HepG2 (cell line): ENCODE measurements around the gene CHSY3. TPM values are rescaled to one million over a fixed set of nuclear protein-coding genes. Genes with fewer than 3 reads are reported as not detected.

ENCODE experiments used
- ATAC-seq: fragments of 200-7000 bp; cut with Tn5 transposase; 3 replicates; pipeline ENCODE4 v1.9.1; 2020; ENCODE audit warnings: mild to moderate bottlenecking, moderate library complexity
- BruUV-seq: library from RNA; stranded (reverse); fragments of 400-500 nt; replicated peaks from 2 replicates; lab custom pipeline; 2021; lab: Mats Ljungman, UMichigan
- CTCF ChIA-PET: fragments of 300-600 bp; formaldehyde crosslinking; extraction: SDS; loops from one replicate; lab custom pipeline; 2021; ENCODE audit warnings: low total read pairs, inconsistent platforms, low intra/inter-chr PET ratio; lab: Yijun Ruan, JAX
- POLR2A ChIA-PET: fragments of 350-600 bp; sonication (Branson Sonifier 250); formaldehyde crosslinking; loops from one replicate; lab custom pipeline; 2020; ENCODE audit warnings: antibody characterized with exemption, inconsistent platforms; lab: Yijun Ruan, JAX
- DNase-seq: peaks from one replicate; pipeline ENCODE4 v3.0.0-alpha.2; 2015; ENCODE audit warnings: low spot score
- FAIRE-seq: peaks from 3 replicates; lab custom pipeline; 2011; peaks lifted over from hg19 to GRCh38; lab: Jason Lieb, UNC
- H2AFZ ChIP-seq: one replicate; pipeline ENCODE4 v1.6.1; 2011; ENCODE audit warnings: low read length, inconsistent platforms
- H3K27ac ChIP-seq: fragments of 300-600 bp; 3 replicates; pipeline ENCODE4 v1.8.0; 2011; ENCODE audit warnings: mixed run types, mild to moderate bottlenecking, mixed read lengths, low read length, inconsistent platforms; ENCODE audit not compliant: insufficient read depth; ENCODE audit errors: extremely low read length
- H3K27me3 ChIP-seq, 2 experiments: fragments of 200-600 bp in 1 of 2; 2 replicates in 1 of 2; 3 replicates in 1 of 2; pipeline versions ENCODE4 v1.6.0 to v1.8.0; 2011; ENCODE audit warnings: low read length in 2 of 2, mild to moderate bottlenecking in 2 of 2, moderate library complexity in 2 of 2, inconsistent platforms in 1 of 2; ENCODE audit not compliant: insufficient read depth in 2 of 2, control insufficient read depth in 1 of 2
- H3K36me3 ChIP-seq, 2 experiments: fragments of 200-600 bp in 1 of 2; replicated peaks in 1 of 2; 2 replicates in 1 of 2; 3 replicates in 1 of 2; pipeline versions ENCODE4 v1.5.1 to v1.8.0; 2011; ENCODE audit warnings: low read length in 2 of 2, inconsistent platforms in 1 of 2; ENCODE audit not compliant: insufficient read depth in 2 of 2, control insufficient read depth in 1 of 2
- H3K4me1 ChIP-seq: 2 replicates; pipeline ENCODE4 v1.5.1; 2012; ENCODE audit warnings: low read length, inconsistent platforms; ENCODE audit not compliant: insufficient read depth
- H3K4me2 ChIP-seq: 2 replicates; pipeline ENCODE4 v1.6.0; 2011; ENCODE audit warnings: low read depth, low read length, inconsistent platforms
- H3K4me3 ChIP-seq, 3 experiments: fragments of 200-600 bp in 1 of 3; sonication (generic), shearing (Covaris generic) in 1 of 3; replicated peaks in 1 of 3; 2 replicates each; pipeline ENCODE4 v1.5.1; 2011 to 2016; ENCODE audit warnings: low read length in 3 of 3, inconsistent platforms in 2 of 3, low read depth in 2 of 3, mild to moderate bottlenecking in 2 of 3, control low read depth in 1 of 3, mixed read lengths in 1 of 3; ENCODE audit not compliant: insufficient read depth in 1 of 3
- H3K79me2 ChIP-seq: one replicate; pipeline ENCODE4 v1.6.1; 2011; ENCODE audit warnings: low read length, inconsistent platforms; ENCODE audit not compliant: insufficient read depth
- H3K9ac ChIP-seq: 2 replicates; pipeline ENCODE4 v1.6.0; 2011; ENCODE audit warnings: mild to moderate bottlenecking, low read depth, low read length, inconsistent platforms; ENCODE audit not compliant: insufficient read depth
- H3K9me3 ChIP-seq: 2 replicates; pipeline ENCODE4 v1.5.1; 2012; ENCODE audit warnings: mild to moderate bottlenecking, low read length
- H4K20me1 ChIP-seq: 2 replicates; pipeline ENCODE4 v1.6.0; 2011; ENCODE audit warnings: inconsistent platforms, mild to moderate bottlenecking, low read length, moderate library complexity; ENCODE audit not compliant: insufficient read depth
- ADNP ChIP-seq: sonication (generic); formaldehyde crosslinking; IDR thresholded peaks from 2 replicates; pipeline ENCODE4 v1.4.0; 2020; ENCODE audit warnings: missing genetic modification reagents
- CBX2 ChIP-seq, 2 experiments: fragments of 200-600 bp in 1 of 2; sonication (generic); formaldehyde crosslinking in 1 of 2; IDR thresholded peaks; 2 replicates each; pipeline versions ENCODE4 v1.7.0 to v1.8.1; 2018 to 2022; ENCODE audit warnings: low read depth in 2 of 2, low read length in 1 of 2, mild to moderate bottlenecking in 1 of 2, missing genetic modification reagents in 1 of 2
- HHEX ChIP-seq: IDR thresholded peaks from 2 replicates; pipeline ENCODE4 v1.6.1; 2016; ENCODE audit warnings: control low read depth
- KDM2A ChIP-seq: sonication (generic); formaldehyde crosslinking; IDR thresholded peaks from 2 replicates; pipeline ENCODE4 v1.4.0; 2020; ENCODE audit warnings: low read depth, missing genetic modification reagents, borderline replicate concordance
- NFE2 ChIP-seq: sonication (generic); formaldehyde crosslinking; IDR thresholded peaks from 2 replicates; pipeline ENCODE4 v1.4.0; 2020; ENCODE audit warnings: missing genetic modification reagents
- PRMT3 ChIP-seq: sonication (generic); formaldehyde crosslinking; IDR thresholded peaks from 2 replicates; pipeline ENCODE4 v1.8.1; 2022; ENCODE audit warnings: low read depth, mild to moderate bottlenecking, moderate library complexity, missing genetic modification reagents, borderline replicate concordance
- TCF7 ChIP-seq: sonication (generic); IDR thresholded peaks from 2 replicates; pipeline ENCODE4 v1.6.1; 2016; ENCODE audit warnings: antibody characterized with exemption, low read depth
- TCF7L2 ChIP-seq: IDR thresholded peaks from 2 replicates; pipeline ENCODE4 v1.6.1; 2011; ENCODE audit warnings: mild to moderate bottlenecking, low read depth, low read length, moderate library complexity
- TOE1 ChIP-seq: sonication (generic); formaldehyde crosslinking; IDR thresholded peaks from 2 replicates; pipeline ENCODE4 v1.4.0; 2020; ENCODE audit warnings: mild to moderate bottlenecking, missing genetic modification reagents
- ZKSCAN5 ChIP-seq: sonication (generic); formaldehyde crosslinking; IDR thresholded peaks from 2 replicates; pipeline ENCODE4 v1.5.1; 2020; ENCODE audit warnings: mild to moderate bottlenecking, missing genetic modification reagents
- ZNF251 ChIP-seq: sonication (generic); formaldehyde crosslinking; IDR thresholded peaks from 2 replicates; pipeline ENCODE4 v1.9.0; 2021; ENCODE audit warnings: mild to moderate bottlenecking, missing genetic modification reagents
- ZNF383 ChIP-seq: sonication (generic); formaldehyde crosslinking; IDR thresholded peaks from 2 replicates; pipeline ENCODE4 v1.4.0; 2020; ENCODE audit warnings: missing genetic modification reagents, mild to moderate bottlenecking, borderline replicate concordance
- ZNF430 ChIP-seq: sonication (generic); formaldehyde crosslinking; IDR thresholded peaks from 2 replicates; pipeline ENCODE4 v1.9.0; 2021; ENCODE audit warnings: mild to moderate bottlenecking, missing genetic modification reagents
- WGBS: methylation state at CpG from one replicate; pipeline ENCODE4 v1.1.6; 2017; ENCODE audit warnings: low lambda C conversion rate; 5-methylcytosine and 5-hydroxymethylcytosine counted together
- in situ Hi-C: cut with HindIII; loops from 2 replicates; pipeline ENCODE4 v1.10.0; 2017; ENCODE audit warnings: low pct_unique_long_range_greater_than_20kb; ENCODE audit not compliant: extremely low pct_ligation_motif_present
- intact Hi-C: fragments of 100-400 bp; cut with micrococcal nuclease; formaldehyde crosslinking; loops from one replicate; pipeline ENCODE4 v1.10.0; 2022; ENCODE audit not compliant: unreplicated experiment
- polyA plus RNA-seq, 8 experiments: library from polyadenylated mRNA; depleted of rRNA in 3 of 8; stranded (reverse) in 7 of 8; unstranded in 1 of 8; fragments of >200 nt; fragmentation: Illumina TruSeq in 4 of 8; extraction: Trizol in 4 of 8; gene quantifications; 2 replicates each; pipeline versions ENCODE4 v1.2.1 to v1.2.3, GENCODE V29; 2011 to 2016; ENCODE audit warnings: low read depth in 4 of 8, missing spikeins in 1 of 8, mixed read lengths in 1 of 8; ENCODE audit not compliant: insufficient read depth in 1 of 8
- total RNA-seq, 5 experiments: library from RNA; depleted of rRNA; stranded (reverse); fragments of >200 nt; fragmentation: Illumina TruSeq; extraction: Trizol; gene quantifications; 2 replicates each; pipeline ENCODE4 v1.2.3, GENCODE V29; 2016; ENCODE audit warnings: low read depth in 1 of 5

Gene CHSY3
- total and polyA plus RNA-seq, 2 of the 13 experiments (the other 11 are each of a cell fraction or from before 2014, with no cell fraction given): 0.26 to 4.1 TPM

DNA sequence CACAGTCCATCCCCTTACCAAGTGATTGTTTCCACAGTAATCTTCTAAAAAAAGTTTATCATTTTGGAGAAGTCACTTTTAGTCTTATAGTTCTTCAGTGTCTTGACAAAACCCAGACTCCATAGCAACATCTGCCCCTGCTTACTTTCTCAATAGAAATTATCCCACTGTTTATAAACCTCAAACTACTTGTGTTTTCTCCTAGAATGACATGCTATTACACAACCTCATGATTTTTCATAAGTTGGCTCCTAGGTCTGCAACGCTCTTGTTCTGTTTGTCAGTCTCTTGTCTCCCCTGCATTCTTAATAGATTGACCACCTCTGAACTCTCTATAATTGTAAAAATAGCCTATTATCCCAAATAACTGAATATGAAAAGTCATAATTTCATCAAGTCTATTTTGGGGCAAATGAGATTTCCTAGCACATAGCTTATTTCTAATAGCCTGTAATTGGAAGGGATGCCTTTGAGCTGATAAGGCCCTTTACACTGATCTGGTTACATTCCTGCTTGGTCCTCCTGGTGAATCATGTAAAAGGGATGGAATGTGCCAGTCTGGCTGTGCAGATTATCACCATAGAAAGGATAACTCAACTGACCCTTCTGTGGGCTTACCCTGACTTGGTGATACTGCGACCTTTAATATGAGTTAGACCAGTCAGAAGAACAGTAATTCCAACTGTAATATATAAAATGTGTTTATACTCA is 69.6 kb downstream of the CHSY3 start:
- H3K27ac ChIP-seq: no peak overlapping the region
- DNase-seq (no peak), FAIRE-seq (no peak), ATAC-seq (no peak)
- no peaks in the 10 kb centered on the region for H3K27me3 ChIP-seq
- BruUV-seq: no TSS peak
- no peak overlapping the region for H2AFZ ChIP-seq
- H3K4me1 ChIP-seq: no peaks in the 10 kb centered on the region
- TF ChIP-seq ZKSCAN5 (CRISPR knock-in tag) (no peak), NFE2 (CRISPR knock-in tag) (no peak), KDM2A (CRISPR knock-in tag) (no peak), ZNF430 (CRISPR knock-in tag) (no peak), TCF7 (no peak), HHEX (CRISPR knock-in tag) (no peak), ZNF251 (CRISPR knock-in tag) (no peak), ADNP (CRISPR knock-in tag) (no peak), CBX2 (IDR thresholded peaks at IDR 0.05; ENCODE audit: low read depth, low read length) (no peak), CBX2 (CRISPR knock-in tag; IDR thresholded peaks at IDR 0.05; ENCODE audit: low read depth) (no peak), TOE1 (CRISPR knock-in tag) (no peak), TCF7L2 (no peak), ZNF383 (CRISPR knock-in tag) (no peak), PRMT3 (no peak)
- in situ Hi-C loops: no loop called here
- no peaks in the 10 kb centered on the region for H3K79me2 ChIP-seq
- CTCF ChIA-PET: no interaction called here
- H3K4me2 ChIP-seq: no peak overlapping the region
- 48% methylated on average over 2 of the region's 2 CpGs for WGBS
- H3K36me3 ChIP-seq: no peaks in the 10 kb centered on the region
- H3K9ac ChIP-seq: no peak overlapping the region
- H3K4me3 ChIP-seq: no peak overlapping the region
- intact Hi-C loops: no loop called here
- no peaks in the 10 kb centered on the region for H4K20me1 ChIP-seq
- no peaks in the 10 kb centered on the region for H3K9me3 ChIP-seq
- POLR2A ChIA-PET: no interaction called here
